ENCODE measurements around the gene AARS2. TPM values are rescaled to one million over a fixed set of nuclear protein-coding genes. Genes with fewer than 3 reads are reported as not detected.

Gene AARS2
- total RNA-seq, 4 donors from 2014 or later, result 5.9 to 15.7 (median 12.8) TPM

DNA sequence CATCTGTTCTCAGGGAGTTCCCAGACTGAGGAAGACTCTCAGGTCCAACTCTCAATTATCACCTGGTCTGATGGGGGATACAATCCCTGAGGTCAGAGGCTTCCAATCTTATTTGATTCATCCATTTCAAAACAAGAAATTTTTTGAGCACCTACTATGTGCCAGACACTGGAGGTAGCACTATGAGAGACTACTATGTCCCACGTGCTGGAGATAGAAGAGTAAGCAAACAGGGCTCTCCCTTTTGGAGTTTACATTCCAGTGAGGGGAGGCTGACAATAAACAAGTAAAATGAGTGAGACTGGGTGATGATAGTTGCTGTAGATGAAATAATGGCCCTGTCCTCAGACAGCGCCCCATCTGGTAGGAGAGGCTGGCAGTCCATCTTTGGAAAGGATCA lies 26.4 kb downstream of the AARS2 start:
- H3K4me3 ChIP-seq (ENCODE audit: low read depth, poor library complexity, severe bottlenecking), result no peak overlapping the region
- intact Hi-C loops (cut with DNase I; ENCODE audit: low total_unique reads), result no loop called here
- no peak for DNase-seq (ENCODE audit: low spot score in 2 of 2)
- WGBS, 2 donors, result 41 to 64% methylated on average over 2 of the region's 2 CpGs
- TF ChIP-seq POLR2A (IDR thresholded peaks at IDR 0.05), result no peak
- TF ChIP-seq, protein P1, sequence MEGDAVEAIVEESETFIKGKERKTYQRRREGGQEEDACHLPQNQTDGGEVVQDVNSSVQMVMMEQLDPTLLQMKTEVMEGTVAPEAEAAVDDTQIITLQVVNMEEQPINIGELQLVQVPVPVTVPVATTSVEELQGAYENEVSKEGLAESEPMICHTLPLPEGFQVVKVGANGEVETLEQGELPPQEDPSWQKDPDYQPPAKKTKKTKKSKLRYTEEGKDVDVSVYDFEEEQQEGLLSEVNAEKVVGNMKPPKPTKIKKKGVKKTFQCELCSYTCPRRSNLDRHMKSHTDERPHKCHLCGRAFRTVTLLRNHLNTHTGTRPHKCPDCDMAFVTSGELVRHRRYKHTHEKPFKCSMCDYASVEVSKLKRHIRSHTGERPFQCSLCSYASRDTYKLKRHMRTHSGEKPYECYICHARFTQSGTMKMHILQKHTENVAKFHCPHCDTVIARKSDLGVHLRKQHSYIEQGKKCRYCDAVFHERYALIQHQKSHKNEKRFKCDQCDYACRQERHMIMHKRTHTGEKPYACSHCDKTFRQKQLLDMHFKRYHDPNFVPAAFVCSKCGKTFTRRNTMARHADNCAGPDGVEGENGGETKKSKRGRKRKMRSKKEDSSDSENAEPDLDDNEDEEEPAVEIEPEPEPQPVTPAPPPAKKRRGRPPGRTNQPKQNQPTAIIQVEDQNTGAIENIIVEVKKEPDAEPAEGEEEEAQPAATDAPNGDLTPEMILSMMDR (IDR thresholded peaks at IDR 0.05), result no peak

DNA sequence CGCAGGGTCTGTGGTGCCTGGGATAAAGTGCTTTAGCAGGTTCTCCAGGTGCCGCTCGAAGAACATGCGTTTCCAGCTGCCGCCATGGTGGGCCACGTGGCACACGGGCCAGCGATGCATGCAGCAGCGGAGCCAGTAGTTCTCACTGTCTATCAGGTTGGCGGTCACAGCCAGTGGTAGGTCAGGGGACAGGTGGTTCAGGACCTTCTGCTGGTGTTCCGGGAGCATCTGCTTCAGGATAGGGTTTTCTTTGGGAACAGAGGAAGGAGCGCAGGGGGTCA lies 26.9 kb downstream of the AARS2 start:
- intact Hi-C loops (cut with DNase I; ENCODE audit: low total_unique reads), result no loop called here
- TF ChIP-seq, protein P1 (IDR thresholded peaks at IDR 0.05), result no peak
- TF ChIP-seq POLR2A (IDR thresholded peaks at IDR 0.05), result no peak
- no peak for DNase-seq (ENCODE audit: low spot score in 2 of 2)
- WGBS, 2 donors, result 91 to 92% methylated on average over 12 of the region's 12 CpGs
- H3K4me3 ChIP-seq (ENCODE audit: low read depth, poor library complexity, severe bottlenecking), result no peak overlapping the region

DNA sequence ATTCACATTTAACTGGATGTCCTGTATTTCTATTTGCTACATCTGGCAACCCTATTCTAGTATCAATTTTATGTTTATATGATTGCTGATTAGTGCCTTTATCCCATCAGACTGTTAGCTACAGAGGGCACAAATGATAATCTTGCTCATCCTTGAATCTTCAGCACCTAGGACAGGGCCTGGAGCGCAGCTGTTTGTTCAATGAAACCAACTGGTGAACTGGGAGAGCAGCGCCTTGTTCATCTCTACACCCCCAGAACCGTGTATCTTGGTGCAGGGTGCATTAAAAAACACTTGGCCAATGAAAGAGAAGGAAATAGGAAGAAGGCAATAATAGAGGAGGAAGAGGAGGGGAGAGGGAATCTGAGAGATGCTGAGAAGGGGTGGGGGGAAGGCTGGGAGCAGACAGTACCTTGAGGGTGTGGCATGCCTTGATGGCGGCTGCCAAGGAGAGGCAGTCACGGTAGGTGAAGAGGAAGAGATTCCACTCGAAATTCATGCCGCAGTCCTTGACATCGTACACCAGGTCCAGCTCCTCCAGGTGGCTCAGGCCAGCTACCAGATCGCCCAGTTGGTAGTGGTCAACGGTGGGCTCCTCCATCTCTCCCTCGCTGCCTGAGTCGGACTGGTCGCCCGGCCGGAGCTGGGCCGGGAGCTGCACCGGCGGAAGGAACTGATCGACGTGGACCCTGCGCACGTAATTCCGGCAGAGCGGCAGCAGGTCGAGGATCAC lies 27.4 kb downstream of the AARS2 start:
- TF ChIP-seq POLR2A (IDR thresholded peaks at IDR 0.05), result no peak
- TF ChIP-seq, protein P1 (IDR thresholded peaks at IDR 0.05), result no peak
- intact Hi-C loops (cut with DNase I; ENCODE audit: low total_unique reads), result no loop called here
- DNase-seq (ENCODE audit: low spot score in 2 of 2), result no peak
- H3K4me3 ChIP-seq (ENCODE audit: low read depth, poor library complexity, severe bottlenecking), result no peak overlapping the region
- 76 to 78% methylated on average over 25 of the region's 25 CpGs for WGBS, 2 donors

DNA sequence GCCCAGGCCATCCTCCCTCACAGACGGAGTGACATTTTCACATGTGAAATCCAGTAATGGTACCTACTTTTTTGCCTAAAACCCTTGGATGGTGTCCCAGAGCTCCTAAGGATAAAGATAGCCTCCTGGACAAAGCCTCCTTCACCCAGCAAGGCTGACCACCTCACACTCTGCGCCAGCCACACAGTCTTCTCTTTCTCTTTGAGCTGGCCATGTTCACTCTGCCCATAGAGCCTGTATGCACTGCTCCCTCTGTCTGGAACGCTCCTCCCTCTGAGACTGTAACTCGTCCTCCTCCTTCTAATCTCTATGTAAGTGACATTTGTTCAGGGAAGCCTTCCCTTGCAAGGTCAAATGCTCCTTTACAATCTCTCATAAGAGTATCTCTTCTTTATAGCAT lies 28.3 kb downstream of the AARS2 start:
- TF ChIP-seq POLR2A (IDR thresholded peaks at IDR 0.05), result no peak
- TF ChIP-seq, protein P1 (IDR thresholded peaks at IDR 0.05), result no peak
- no peak for DNase-seq (ENCODE audit: low spot score in 2 of 2)
- no peak overlapping the region for H3K4me3 ChIP-seq (ENCODE audit: low read depth, poor library complexity, severe bottlenecking)
- intact Hi-C loops (cut with DNase I; ENCODE audit: low total_unique reads), result no loop called here
- WGBS, 2 donors, result 62 to 81% methylated on average over 4 of the region's 4 CpGs

DNA sequence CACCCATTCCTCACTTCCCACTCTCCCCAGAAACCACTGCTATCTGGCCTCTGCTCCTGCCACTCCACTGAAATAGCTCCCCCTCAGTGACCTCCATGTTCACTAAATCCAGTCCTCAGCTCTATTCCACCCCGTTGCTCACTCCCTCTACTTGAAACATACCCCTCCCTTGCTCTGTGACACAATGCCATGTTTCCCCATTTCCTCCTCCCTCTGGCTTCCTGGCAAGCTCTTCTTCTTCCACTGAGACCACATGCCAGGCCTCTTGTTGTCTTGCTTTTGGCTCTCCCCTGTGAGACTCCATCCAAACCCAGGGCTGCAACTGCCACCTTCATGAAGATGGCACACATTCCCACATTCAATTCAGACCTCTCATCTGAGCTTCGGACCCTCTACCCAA lies 29.0 kb downstream of the AARS2 start:
- H3K4me3 ChIP-seq (ENCODE audit: low read depth, poor library complexity, severe bottlenecking), result no peak overlapping the region
- DNase-seq (ENCODE audit: low spot score in 2 of 2), result no peak
- intact Hi-C loops (cut with DNase I; ENCODE audit: low total_unique reads), result no loop called here
- TF ChIP-seq, protein P1 (IDR thresholded peaks at IDR 0.05), result no peak
- WGBS, 2 donors, result 48 to 61% methylated on average over 2 of the region's 2 CpGs
